ENCODE measurements around the gene DACH1.
"Not testable (repeated sequence)": the region's sequence is repeated elsewhere in the genome, so short reads cannot be mapped to it uniquely, and the experiment has no call there.

The DACH1 gene

GRCh38 chr13:71828564-71828963 is 38.4 kb downstream of the DACH1 start:
- DNase-seq (ENCODE audit: low spot score), result no peak

GRCh38 chr13:71828117-71828516 is 38.9 kb downstream of the DACH1 start:
- no peak for DNase-seq (ENCODE audit: low spot score)

- no peak for DNase-seq (ENCODE audit: low spot score)
These were observed 39.8 kb downstream of the DACH1 start for GRCh38 chr13:71827241-71827640.

- DNase-seq (ENCODE audit: low spot score), result no peak
These were observed 46.3 kb downstream of the DACH1 start for GRCh38 chr13:71820699-71821098.

- DNase-seq (ENCODE audit: low spot score), result no peak
These were observed 49.7 kb downstream of the DACH1 start for GRCh38 chr13:71817335-71817734.

GRCh38 chr13:71814806-71815360 is 52.1 kb downstream of the DACH1 start:
- DNase-seq (ENCODE audit: low spot score), result no peak

GRCh38 chr13:71813187-71813586 is 53.8 kb downstream of the DACH1 start:
- no peak for DNase-seq (ENCODE audit: low spot score)

- no peak for DNase-seq (ENCODE audit: low spot score)
These were observed 55.7 kb downstream of the DACH1 start for GRCh38 chr13:71811344-71811743.

GRCh38 chr13:71808708-71809107 is 58.3 kb downstream of the DACH1 start:
- DNase-seq (ENCODE audit: low spot score), result no peak

GRCh38 chr13:71806886-71807285 is 60.1 kb downstream of the DACH1 start:
- no peak for DNase-seq (ENCODE audit: low spot score)

GRCh38 chr13:71803066-71803465 is 63.9 kb downstream of the DACH1 start:
- DNase-seq (ENCODE audit: low spot score), result no peak

- DNase-seq (ENCODE audit: low spot score), result no peak
These were observed 65.2 kb downstream of the DACH1 start for GRCh38 chr13:71801781-71802180.

- DNase-seq (ENCODE audit: low spot score), result no peak
These were observed 65.7 kb downstream of the DACH1 start for GRCh38 chr13:71801165-71801760.

GRCh38 chr13:71799324-71799723 is 67.7 kb downstream of the DACH1 start:
- no peak for DNase-seq (ENCODE audit: low spot score)

GRCh38 chr13:71798707-71799106 is 68.3 kb downstream of the DACH1 start:
- no peak for DNase-seq (ENCODE audit: low spot score)

GRCh38 chr13:71797517-71797916 is 69.5 kb downstream of the DACH1 start:
- DNase-seq (ENCODE audit: low spot score), result no peak

- DNase-seq (ENCODE audit: low spot score), result no peak
These were observed 77.2 kb downstream of the DACH1 start for GRCh38 chr13:71789693-71790329.

GRCh38 chr13:71789037-71789436 is 78.0 kb downstream of the DACH1 start:
- DNase-seq (ENCODE audit: low spot score), result no peak

GRCh38 chr13:71787414-71787813 is 79.6 kb downstream of the DACH1 start:
- no peak for DNase-seq (ENCODE audit: low spot score)

- no peak for DNase-seq (ENCODE audit: low spot score)
These were observed 80.1 kb downstream of the DACH1 start for GRCh38 chr13:71786875-71787274.

- no peak for DNase-seq (ENCODE audit: low spot score)
These were observed 81.6 kb downstream of the DACH1 start for GRCh38 chr13:71785361-71785760.

GRCh38 chr13:71780546-71780945 is 86.5 kb downstream of the DACH1 start:
- no peak for DNase-seq (ENCODE audit: low spot score)

- DNase-seq (ENCODE audit: low spot score), result not testable (repeated sequence)
These were observed 88.0 kb downstream of the DACH1 start for GRCh38 chr13:71778998-71779397.

- DNase-seq (ENCODE audit: low spot score), result no peak
These were observed 91.0 kb downstream of the DACH1 start for GRCh38 chr13:71775966-71776365.

Measured in hepatic stellate cell (primary cell).